ENCODE measurements around the gene SCRN2. TPM values are rescaled to one million over a fixed set of nuclear protein-coding genes. Genes with fewer than 3 reads are reported as not detected.
A peak's percentile ranks its signal among the peaks of the same experiment; 100 is the strongest.

The SCRN2 gene
- total RNA-seq, 1 donor from 2014 or later = 29.8 TPM

DNA sequence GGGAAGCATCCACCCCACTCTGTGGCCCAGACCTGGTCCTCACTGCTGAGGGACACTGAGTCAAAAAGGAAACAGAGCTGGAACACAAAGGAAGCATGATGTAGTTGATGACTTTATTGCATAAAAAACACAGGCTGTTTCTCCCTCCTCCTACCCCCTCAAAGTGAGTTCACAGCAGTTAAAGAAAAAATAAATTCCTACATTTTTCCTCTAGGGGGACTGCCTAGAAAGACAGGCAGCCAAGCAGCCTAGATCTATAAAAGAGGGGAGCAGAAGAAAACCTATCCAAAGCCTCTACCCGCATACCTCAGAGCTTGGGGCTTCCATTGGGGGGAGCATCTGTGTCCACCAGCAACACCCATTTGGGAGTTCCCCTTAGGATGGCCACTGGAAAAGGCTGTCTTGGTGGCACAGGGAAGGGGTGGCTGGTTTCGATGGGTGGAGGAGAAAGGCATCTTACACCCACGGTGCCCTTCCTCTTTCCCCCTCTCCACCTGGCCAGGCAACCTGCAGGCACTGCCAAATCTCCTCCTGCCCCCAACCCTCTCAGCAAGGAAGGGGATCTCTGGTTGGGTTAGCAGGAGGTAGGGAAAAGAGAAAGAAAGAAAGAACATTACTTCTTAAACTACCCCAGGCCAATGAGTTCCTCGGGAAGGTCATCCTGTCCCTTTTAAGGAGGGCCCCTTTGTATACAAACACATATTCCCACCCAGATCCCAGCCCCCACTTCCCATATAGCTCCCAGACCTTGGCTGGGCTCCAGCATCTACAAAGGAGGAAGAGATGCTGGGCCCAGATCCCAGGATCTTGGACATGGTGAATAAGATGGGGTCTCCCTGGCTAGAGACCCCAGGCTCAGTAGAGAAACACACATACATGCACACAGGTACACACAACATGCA lies 4.0 kb upstream of the SCRN2 start:
- Mint-ChIP-seq H3K9me3 (peaks cover 2% of the 10 kb centered on the region), H3K27ac (no peak overlapping the region), H3K27me3 (ENCODE audit: insufficient read depth, low read depth) (peaks cover 55% of the 10 kb centered on the region), H3K4me3 (no peak overlapping the region), H3K4me1 (peaks cover 24% of the 10 kb centered on the region), H3K36me3 (peaks cover 2% of the 10 kb centered on the region)
- H3K9me3 ChIP-seq (ENCODE audit: low read depth) = no peaks in the 10 kb centered on the region
- no peak overlapping the region for H3K4me3 ChIP-seq
- H3K27me3 ChIP-seq = peaks cover 61% of the 10 kb centered on the region
- no peaks in the 10 kb centered on the region for H3F3A ChIP-seq (ENCODE audit: low read depth)
- H4K20me1 ChIP-seq (ENCODE audit: low read depth) = peaks cover 16% of the 10 kb centered on the region
- H3K4me1 ChIP-seq = peaks cover 14% of the 10 kb centered on the region
- H3K9ac ChIP-seq = no peak overlapping the region
- no peaks in the 10 kb centered on the region for H3K36me3 ChIP-seq
- no peak overlapping the region for H2AFZ ChIP-seq (replicated peaks)
- no peak for DNase-seq (ENCODE audit: low spot score)
- H3K79me2 ChIP-seq (ENCODE audit: low read depth) = peaks cover 7% of the 10 kb centered on the region
- no peak overlapping the region for H3K4me2 ChIP-seq
- H3K27ac ChIP-seq = no peak overlapping the region
- TF ChIP-seq CTCF (IDR thresholded peaks at IDR 0.05) (peak; percentile 52), EZH2phosphoT487 (IDR thresholded peaks at IDR 0.05) (no peak)

DNA sequence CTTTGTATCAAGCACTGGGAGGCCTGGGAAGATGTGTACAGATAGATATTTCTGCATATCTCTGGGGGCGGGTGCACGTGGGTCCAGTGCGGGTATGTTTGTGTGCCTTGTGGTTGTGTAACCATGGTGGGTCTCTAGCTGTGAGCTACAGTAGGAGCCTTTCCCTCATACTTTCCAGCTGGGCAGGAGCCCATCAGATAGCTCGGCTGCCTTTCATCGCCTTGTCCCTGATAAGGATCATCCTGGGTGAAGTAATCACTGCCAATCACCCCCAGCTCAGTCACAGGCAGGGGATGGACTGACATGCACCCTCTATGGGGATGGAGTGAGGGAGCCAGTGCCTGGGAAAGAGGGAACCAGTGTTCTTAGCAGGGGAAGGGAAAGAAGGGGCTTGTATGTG lies 3.2 kb upstream of the SCRN2 start:
- H3K27ac Mint-ChIP-seq = no peak overlapping the region
- TF ChIP-seq EZH2phosphoT487 (IDR thresholded peaks at IDR 0.05) (no peak), CTCF (IDR thresholded peaks at IDR 0.05) (no peak), EZH2 (IDR thresholded peaks at IDR 0.05) (no peak)
- Histone ChIP-seq H3K9ac (no peak overlapping the region), H3K4me2 (no peak overlapping the region), H3K4me3 (no peak overlapping the region), H3K4me1 (peaks cover 15% of the 10 kb centered on the region), H3K27me3 (peaks cover 53% of the 10 kb centered on the region), H3K79me2 (ENCODE audit: low read depth) (peaks cover 7% of the 10 kb centered on the region), H4K20me1 (ENCODE audit: low read depth) (peaks cover 8% of the 10 kb centered on the region), H3K36me3 (no peaks in the 10 kb centered on the region), H3K9me3 (ENCODE audit: low read depth) (no peaks in the 10 kb centered on the region), H3F3A (ENCODE audit: low read depth) (no peaks in the 10 kb centered on the region), H3K27ac (no peak overlapping the region), H2AFZ (replicated peaks) (no peak overlapping the region)
- no peak overlapping the region for H3K4me3 Mint-ChIP-seq
- H3K9me3 Mint-ChIP-seq = peaks cover 2% of the 10 kb centered on the region
- peaks cover 27% of the 10 kb centered on the region for H3K4me1 Mint-ChIP-seq
- DNase-seq (ENCODE audit: low spot score) = no peak
- peaks cover 2% of the 10 kb centered on the region for H3K36me3 Mint-ChIP-seq
- peaks cover 46% of the 10 kb centered on the region for H3K27me3 Mint-ChIP-seq (ENCODE audit: insufficient read depth, low read depth)

DNA sequence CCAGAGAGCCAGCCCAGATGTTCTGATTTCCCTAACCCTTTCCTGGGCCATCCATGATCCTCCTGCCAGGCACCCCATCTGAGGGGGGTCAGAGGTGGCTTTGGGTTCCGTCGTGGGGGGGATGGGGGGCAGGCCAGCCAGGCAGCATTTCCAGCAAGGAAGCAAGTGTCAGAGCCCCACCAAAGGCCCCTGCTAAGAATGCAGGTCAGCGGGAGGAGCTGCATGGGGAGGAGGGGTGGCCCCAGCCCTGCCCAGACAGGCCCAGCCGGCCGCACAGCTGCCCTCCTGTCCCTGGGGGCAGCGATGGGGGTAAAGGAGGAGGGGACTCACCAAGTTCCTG lies 2.3 kb upstream of the SCRN2 start:
- no peak overlapping the region for H3K4me3 Mint-ChIP-seq
- Histone ChIP-seq H3K9ac (no peak overlapping the region), H3K79me2 (ENCODE audit: low read depth) (peaks cover 7% of the 10 kb centered on the region), H3K4me1 (peaks cover 15% of the 10 kb centered on the region), H3K27me3 (peaks cover 44% of the 10 kb centered on the region), H3K9me3 (ENCODE audit: low read depth) (no peaks in the 10 kb centered on the region), H3K4me3 (no peak overlapping the region), H3K27ac (no peak overlapping the region), H3K4me2 (no peak overlapping the region), H2AFZ (replicated peaks) (no peak overlapping the region), H4K20me1 (ENCODE audit: low read depth) (no peaks in the 10 kb centered on the region), H3F3A (ENCODE audit: low read depth) (no peaks in the 10 kb centered on the region), H3K36me3 (no peaks in the 10 kb centered on the region)
- no peak for TF ChIP-seq CTCF (IDR thresholded peaks at IDR 0.05)
- TF ChIP-seq EZH2 (IDR thresholded peaks at IDR 0.05) = no peak
- no peak for TF ChIP-seq EZH2phosphoT487 (IDR thresholded peaks at IDR 0.05)
- no peak overlapping the region for H3K27ac Mint-ChIP-seq
- no peaks in the 10 kb centered on the region for H3K36me3 Mint-ChIP-seq
- peaks cover 38% of the 10 kb centered on the region for H3K27me3 Mint-ChIP-seq (ENCODE audit: insufficient read depth, low read depth)
- DNase-seq (ENCODE audit: low spot score) = no peak
- H3K4me1 Mint-ChIP-seq = peaks cover 28% of the 10 kb centered on the region
- H3K9me3 Mint-ChIP-seq = no peaks in the 10 kb centered on the region
